Neural cell (in vitro differentiated cells): ENCODE measurements around the gene TPP1.

Experiments
- EP300 ChIP-seq: fragments of 450-650 bp; conservative IDR thresholded peaks from 2 replicates; pipeline ENCODE4 v1.6.1; 2014; ENCODE audit warnings: antibody characterized with exemption, mild to moderate bottlenecking, moderate library complexity; ENCODE audit not compliant: poor library complexity, severe bottlenecking
- EZH2 ChIP-seq: fragments of 200-600, 300-800 bp; shearing (Covaris generic), sonication (generic); IDR thresholded peaks from 2 replicates; pipeline ENCODE4 v1.6.1; 2014; ENCODE audit warnings: antibody characterized with exemption, low read length, borderline replicate concordance, mild to moderate bottlenecking; ENCODE audit not compliant: insufficient read depth, poor library complexity, severe bottlenecking
- MXI1 ChIP-seq: fragments of 450-650 bp; conservative IDR thresholded peaks from 2 replicates; pipeline ENCODE4 v1.6.1; 2014; ENCODE audit warnings: antibody characterized with exemption, mild to moderate bottlenecking; ENCODE audit not compliant: poor library complexity, severe bottlenecking
- POLR2AphosphoS5 ChIP-seq: IDR thresholded peaks from 2 replicates; pipeline ENCODE4 v1.6.1; 2012
- RAD21 ChIP-seq: fragments of 450-650 bp; conservative IDR thresholded peaks from 2 replicates; pipeline ENCODE4 v1.6.1; 2014; ENCODE audit warnings: antibody characterized with exemption, mild to moderate bottlenecking, moderate library complexity
- SMC3 ChIP-seq: fragments of 450-650 bp; conservative IDR thresholded peaks from 2 replicates; pipeline ENCODE4 v1.6.1; 2014; ENCODE audit warnings: antibody characterized with exemption, mild to moderate bottlenecking, moderate library complexity; ENCODE audit not compliant: poor library complexity
- TAF1 ChIP-seq: IDR thresholded peaks from 2 replicates; pipeline ENCODE4 v1.6.1; 2012; ENCODE audit warnings: low read depth
- TF ChIP-seq, protein P1 (sequence below): fragments of 450-650 bp; IDR thresholded peaks from 2 replicates; pipeline ENCODE4 v1.5.1; 2014; ENCODE audit warnings: antibody characterized with exemption, mild to moderate bottlenecking, moderate library complexity; ENCODE audit not compliant: poor library complexity, severe bottlenecking
- TF ChIP-seq, protein P2 (sequence below): IDR thresholded peaks from 2 replicates; pipeline ENCODE4 v1.6.1; 2012; ENCODE audit warnings: borderline replicate concordance

DNA sequence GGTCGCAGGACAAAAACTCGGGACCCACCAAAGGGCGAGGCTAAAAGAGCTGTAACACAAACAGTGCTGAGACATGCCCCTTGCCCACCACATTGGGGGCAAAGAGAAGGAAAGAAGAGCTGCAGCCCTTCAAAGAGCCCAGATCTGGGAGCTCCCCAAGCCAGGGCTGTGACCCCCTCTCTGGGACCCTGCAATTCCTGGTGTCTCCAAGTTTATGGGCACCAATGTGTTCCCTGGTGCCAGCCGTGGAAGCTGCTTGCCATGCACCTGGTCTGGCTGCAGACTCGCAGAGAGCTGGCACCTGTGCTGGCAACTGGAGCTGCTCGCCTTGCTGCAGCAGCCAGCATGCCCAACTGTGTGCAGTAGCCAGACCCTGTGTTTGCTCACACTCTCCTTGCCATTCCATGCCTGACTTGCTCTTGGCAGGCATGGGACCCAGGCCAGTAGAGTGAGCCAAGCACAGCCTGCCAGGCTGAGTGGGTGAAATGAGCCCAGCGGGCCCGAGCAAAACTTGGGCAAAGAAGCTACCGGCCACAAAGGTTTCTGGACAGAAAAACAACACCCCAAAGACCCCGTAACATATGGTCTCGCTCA, 31.8 kb downstream of the TPP1 start:
- TF ChIP-seq, protein P1, sequence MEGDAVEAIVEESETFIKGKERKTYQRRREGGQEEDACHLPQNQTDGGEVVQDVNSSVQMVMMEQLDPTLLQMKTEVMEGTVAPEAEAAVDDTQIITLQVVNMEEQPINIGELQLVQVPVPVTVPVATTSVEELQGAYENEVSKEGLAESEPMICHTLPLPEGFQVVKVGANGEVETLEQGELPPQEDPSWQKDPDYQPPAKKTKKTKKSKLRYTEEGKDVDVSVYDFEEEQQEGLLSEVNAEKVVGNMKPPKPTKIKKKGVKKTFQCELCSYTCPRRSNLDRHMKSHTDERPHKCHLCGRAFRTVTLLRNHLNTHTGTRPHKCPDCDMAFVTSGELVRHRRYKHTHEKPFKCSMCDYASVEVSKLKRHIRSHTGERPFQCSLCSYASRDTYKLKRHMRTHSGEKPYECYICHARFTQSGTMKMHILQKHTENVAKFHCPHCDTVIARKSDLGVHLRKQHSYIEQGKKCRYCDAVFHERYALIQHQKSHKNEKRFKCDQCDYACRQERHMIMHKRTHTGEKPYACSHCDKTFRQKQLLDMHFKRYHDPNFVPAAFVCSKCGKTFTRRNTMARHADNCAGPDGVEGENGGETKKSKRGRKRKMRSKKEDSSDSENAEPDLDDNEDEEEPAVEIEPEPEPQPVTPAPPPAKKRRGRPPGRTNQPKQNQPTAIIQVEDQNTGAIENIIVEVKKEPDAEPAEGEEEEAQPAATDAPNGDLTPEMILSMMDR = no peak
- no peak for TF ChIP-seq SMC3
- no peak for TF ChIP-seq EZH2
- TF ChIP-seq TAF1 = no peak
- TF ChIP-seq, protein P2, sequence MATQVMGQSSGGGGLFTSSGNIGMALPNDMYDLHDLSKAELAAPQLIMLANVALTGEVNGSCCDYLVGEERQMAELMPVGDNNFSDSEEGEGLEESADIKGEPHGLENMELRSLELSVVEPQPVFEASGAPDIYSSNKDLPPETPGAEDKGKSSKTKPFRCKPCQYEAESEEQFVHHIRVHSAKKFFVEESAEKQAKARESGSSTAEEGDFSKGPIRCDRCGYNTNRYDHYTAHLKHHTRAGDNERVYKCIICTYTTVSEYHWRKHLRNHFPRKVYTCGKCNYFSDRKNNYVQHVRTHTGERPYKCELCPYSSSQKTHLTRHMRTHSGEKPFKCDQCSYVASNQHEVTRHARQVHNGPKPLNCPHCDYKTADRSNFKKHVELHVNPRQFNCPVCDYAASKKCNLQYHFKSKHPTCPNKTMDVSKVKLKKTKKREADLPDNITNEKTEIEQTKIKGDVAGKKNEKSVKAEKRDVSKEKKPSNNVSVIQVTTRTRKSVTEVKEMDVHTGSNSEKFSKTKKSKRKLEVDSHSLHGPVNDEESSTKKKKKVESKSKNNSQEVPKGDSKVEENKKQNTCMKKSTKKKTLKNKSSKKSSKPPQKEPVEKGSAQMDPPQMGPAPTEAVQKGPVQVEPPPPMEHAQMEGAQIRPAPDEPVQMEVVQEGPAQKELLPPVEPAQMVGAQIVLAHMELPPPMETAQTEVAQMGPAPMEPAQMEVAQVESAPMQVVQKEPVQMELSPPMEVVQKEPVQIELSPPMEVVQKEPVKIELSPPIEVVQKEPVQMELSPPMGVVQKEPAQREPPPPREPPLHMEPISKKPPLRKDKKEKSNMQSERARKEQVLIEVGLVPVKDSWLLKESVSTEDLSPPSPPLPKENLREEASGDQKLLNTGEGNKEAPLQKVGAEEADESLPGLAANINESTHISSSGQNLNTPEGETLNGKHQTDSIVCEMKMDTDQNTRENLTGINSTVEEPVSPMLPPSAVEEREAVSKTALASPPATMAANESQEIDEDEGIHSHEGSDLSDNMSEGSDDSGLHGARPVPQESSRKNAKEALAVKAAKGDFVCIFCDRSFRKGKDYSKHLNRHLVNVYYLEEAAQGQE = no peak
- TF ChIP-seq EP300 = no peak
- TF ChIP-seq POLR2AphosphoS5 = no peak
- no peak for TF ChIP-seq RAD21
- no peak for TF ChIP-seq MXI1
